ENCODE results near the gene CFP. TPM values are rescaled to one million over a fixed set of nuclear protein-coding genes. Genes with fewer than 3 reads are reported as not detected.

CFP gene
- total and polyA plus RNA-seq, 2 of the 13 experiments (the other 11 are each of a cell fraction or from before 2014, with no cell fraction given), result 0.01 TPM; not detected in 1

GRCh38 chrX:47658684-47659420, 29.1 kb upstream of the CFP start, which contains the start of gene UXT (continued):
- TF ChIP-seq ZNF704 (CRISPR knock-in tag; IDR thresholded peaks at IDR 0.05; ENCODE audit: borderline replicate concordance), result peak; percentile 91; the same call in 1 of the 2 replicates
- 0 out of 2 replicates have a peak, but pooled peaks have one; percentile 21 for TF ChIP-seq IRX3 (CRISPR knock-in tag; IDR thresholded peaks at IDR 0.05; ENCODE audit: borderline replicate concordance, low read depth)
- no peak for TF ChIP-seq ZNF234 (CRISPR knock-in tag; conservative IDR thresholded peaks at IDR 0.05)
- TF ChIP-seq CAMTA2 (CRISPR knock-in tag; IDR thresholded peaks at IDR 0.05; ENCODE audit: borderline replicate concordance), result no peak
- TF ChIP-seq, protein P1, sequence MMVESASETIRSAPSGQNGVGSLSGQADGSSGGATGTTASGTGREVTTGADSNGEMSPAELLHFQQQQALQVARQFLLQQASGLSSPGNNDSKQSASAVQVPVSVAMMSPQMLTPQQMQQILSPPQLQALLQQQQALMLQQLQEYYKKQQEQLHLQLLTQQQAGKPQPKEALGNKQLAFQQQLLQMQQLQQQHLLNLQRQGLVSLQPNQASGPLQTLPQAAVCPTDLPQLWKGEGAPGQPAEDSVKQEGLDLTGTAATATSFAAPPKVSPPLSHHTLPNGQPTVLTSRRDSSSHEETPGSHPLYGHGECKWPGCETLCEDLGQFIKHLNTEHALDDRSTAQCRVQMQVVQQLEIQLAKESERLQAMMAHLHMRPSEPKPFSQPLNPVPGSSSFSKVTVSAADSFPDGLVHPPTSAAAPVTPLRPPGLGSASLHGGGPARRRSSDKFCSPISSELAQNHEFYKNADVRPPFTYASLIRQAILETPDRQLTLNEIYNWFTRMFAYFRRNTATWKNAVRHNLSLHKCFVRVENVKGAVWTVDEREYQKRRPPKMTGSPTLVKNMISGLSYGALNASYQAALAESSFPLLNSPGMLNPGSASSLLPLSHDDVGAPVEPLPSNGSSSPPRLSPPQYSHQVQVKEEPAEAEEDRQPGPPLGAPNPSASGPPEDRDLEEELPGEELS (CRISPR knock-in tag; IDR thresholded peaks at IDR 0.05), result no peak
- peak; percentile 52; the same call in 1 of the 2 replicates for TF ChIP-seq ZNF335 (CRISPR knock-in tag; IDR thresholded peaks at IDR 0.05)
- TF ChIP-seq ZNF839 (CRISPR knock-in tag; IDR thresholded peaks at IDR 0.05; ENCODE audit: borderline replicate concordance), result peak; percentile 60; the same call in 1 of the 2 replicates
- TF ChIP-seq ZNF841 (CRISPR knock-in tag; IDR thresholded peaks at IDR 0.05; ENCODE audit: borderline replicate concordance), result no peak
- peak; percentile 56 for TF ChIP-seq TGIF2 (CRISPR knock-in tag; IDR thresholded peaks at IDR 0.05)
- TF ChIP-seq CEBPG (CRISPR knock-in tag; IDR thresholded peaks at IDR 0.05), result no peak
- TF ChIP-seq HDAC6 (IDR thresholded peaks at IDR 0.05; ENCODE audit: low read depth, low read length), result no peak
- peak; percentile 48 for TF ChIP-seq ELF3 (CRISPR knock-in tag; IDR thresholded peaks at IDR 0.05)
- 0 out of 2 replicates have a peak, but pooled peaks have one; percentile 26 for TF ChIP-seq SP5 (CRISPR knock-in tag; IDR thresholded peaks at IDR 0.05; ENCODE audit: borderline replicate concordance, low read depth)
- no peak for TF ChIP-seq TARDBP (CRISPR knock-in tag; IDR thresholded peaks at IDR 0.05)
- TF ChIP-seq, protein P2, sequence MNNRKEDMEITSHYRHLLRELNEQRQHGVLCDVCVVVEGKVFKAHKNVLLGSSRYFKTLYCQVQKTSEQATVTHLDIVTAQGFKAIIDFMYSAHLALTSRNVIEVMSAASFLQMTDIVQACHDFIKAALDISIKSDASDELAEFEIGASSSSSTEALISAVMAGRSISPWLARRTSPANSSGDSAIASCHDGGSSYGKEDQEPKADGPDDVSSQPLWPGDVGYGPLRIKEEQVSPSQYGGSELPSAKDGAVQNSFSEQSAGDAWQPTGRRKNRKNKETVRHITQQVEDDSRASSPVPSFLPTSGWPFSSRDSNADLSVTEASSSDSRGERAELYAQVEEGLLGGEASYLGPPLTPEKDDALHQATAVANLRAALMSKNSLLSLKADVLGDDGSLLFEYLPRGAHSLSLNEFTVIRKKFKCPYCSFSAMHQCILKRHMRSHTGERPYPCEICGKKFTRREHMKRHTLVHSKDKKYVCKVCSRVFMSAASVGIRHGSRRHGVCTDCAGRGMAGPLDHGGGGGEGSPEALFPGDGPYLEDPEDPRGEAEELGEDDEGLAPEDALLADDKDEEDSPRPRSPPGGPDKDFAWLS (CRISPR knock-in tag; IDR thresholded peaks at IDR 0.05; ENCODE audit: borderline replicate concordance), result no peak
- TF ChIP-seq KMT2A (CRISPR knock-in tag; IDR thresholded peaks at IDR 0.05), result peak; percentile 22; the same call in 1 of the 2 replicates
- TF ChIP-seq KAT7 (CRISPR knock-in tag; IDR thresholded peaks at IDR 0.05; ENCODE audit: borderline replicate concordance), result no peak
- TF ChIP-seq RXRB (CRISPR knock-in tag; IDR thresholded peaks at IDR 0.05; ENCODE audit: borderline replicate concordance), result peak; percentile 40; the same call in 1 of the 2 replicates
- TF ChIP-seq ZNF17 (CRISPR knock-in tag; IDR thresholded peaks at IDR 0.05), result no peak
- no peak for TF ChIP-seq ZBTB21 (CRISPR knock-in tag; IDR thresholded peaks at IDR 0.05)
- peak; percentile 33 for TF ChIP-seq PAXIP1 (CRISPR knock-in tag; conservative IDR thresholded peaks at IDR 0.05)
- 0 out of 2 replicates have a peak, but pooled peaks have one; percentile 41 for TF ChIP-seq ZNF563 (CRISPR knock-in tag; IDR thresholded peaks at IDR 0.05)

All from HepG2 (cell line).